HEK293 (cell line): ENCODE data around the gene ZFP36.
A peak's percentile ranks its signal among the peaks of the same experiment; 100 is the strongest.

Experiments used
- CTCF ChIA-PET: fragments of 350-600 bp; formaldehyde crosslinking; extraction: SDS; loops from one replicate; lab custom pipeline; 2021; ENCODE audit warnings: antibody characterized with exemption; lab: Yijun Ruan, JAX
- POLR2A ChIA-PET: fragments of 300-600 bp; formaldehyde crosslinking; extraction: SDS; loops from one replicate; lab custom pipeline; 2020; ENCODE audit warnings: antibody characterized with exemption, inconsistent platforms; lab: Yijun Ruan, JAX
- H3K27ac ChIP-seq: fragments of 200-500 bp; sonication (Bioruptor generic); 2 replicates; pipeline ENCODE4 v1.5.1; 2014; ENCODE audit warnings: low read depth, low read length, control low read depth, inconsistent platforms; ENCODE audit errors: extremely low read depth
- H3K36me3 ChIP-seq, 2 experiments: fragments of 200-500 bp in 1 of 2; sonication (Bioruptor generic) in 1 of 2; 1 replicate in 1 of 2; 2 replicates in 1 of 2; pipeline ENCODE4 v1.5.1; 2014 to 2017; ENCODE audit warnings: inconsistent platforms in 2 of 2, low read length in 2 of 2; ENCODE audit not compliant: control insufficient read depth in 2 of 2, insufficient read depth in 1 of 2
- H3K4me1 ChIP-seq: fragments of 200-500 bp; sonication (Bioruptor generic); 2 replicates; pipeline ENCODE4 v1.5.1; 2014; ENCODE audit warnings: mild to moderate bottlenecking, low read length, inconsistent platforms; ENCODE audit not compliant: control insufficient read depth, insufficient read depth
- H3K4me3 ChIP-seq: 2 replicates; pipeline ENCODE4 v1.5.1; 2011; ENCODE audit warnings: low read depth, mild to moderate bottlenecking, control low read depth, low read length, moderate library complexity
- H3K9me3 ChIP-seq: fragments of 200-500 bp; sonication (Bioruptor generic); 2 replicates; pipeline ENCODE4 v1.5.1; 2014; ENCODE audit warnings: low read depth, low read length, inconsistent platforms; ENCODE audit not compliant: control insufficient read depth, insufficient read depth
- KLF16 ChIP-seq: fragments of 450-650 bp; formaldehyde crosslinking; IDR thresholded peaks from 2 replicates; pipeline ENCODE4 v1.5.1; 2017; ENCODE audit warnings: missing biosample characterization, missing genetic modification characterization
- SP3 ChIP-seq: fragments of 450-650 bp; formaldehyde crosslinking; IDR thresholded peaks from 2 replicates; pipeline ENCODE4 v1.5.1; 2016; ENCODE audit warnings: missing biosample characterization, missing genetic modification characterization
- ZBTB1 ChIP-seq: fragments of 450-650 bp; formaldehyde crosslinking; IDR thresholded peaks from 2 replicates; pipeline ENCODE4 v1.5.1; 2016; ENCODE audit warnings: missing biosample characterization, missing genetic modification characterization
- ZNF114 ChIP-seq: fragments of 450-650 bp; formaldehyde crosslinking; IDR thresholded peaks from 2 replicates; pipeline ENCODE4 v1.5.0; 2017; ENCODE audit warnings: missing biosample characterization, missing genetic modification characterization
- ZNF121 ChIP-seq: fragments of 450-650 bp; formaldehyde crosslinking; IDR thresholded peaks from 2 replicates; pipeline ENCODE4 v1.5.1; 2016; ENCODE audit warnings: missing biosample characterization, missing genetic modification characterization
- ZNF214 ChIP-seq: fragments of 450-650 bp; formaldehyde crosslinking; IDR thresholded peaks from 2 replicates; pipeline ENCODE4 v1.5.1; 2017; ENCODE audit warnings: missing biosample characterization, mild to moderate bottlenecking, missing genetic modification characterization, borderline replicate concordance
- ZNF221 ChIP-seq: fragments of 450-650 bp; formaldehyde crosslinking; IDR thresholded peaks from 2 replicates; pipeline ENCODE4 v1.5.1; 2017; ENCODE audit warnings: missing biosample characterization, missing genetic modification characterization, borderline replicate concordance
- ZNF223 ChIP-seq: fragments of 450-650 bp; formaldehyde crosslinking; IDR thresholded peaks from 2 replicates; pipeline ENCODE4 v1.5.1; 2016; ENCODE audit warnings: missing biosample characterization, missing genetic modification characterization
- ZNF335 ChIP-seq: fragments of 450-650 bp; formaldehyde crosslinking; conservative IDR thresholded peaks from 2 replicates; pipeline ENCODE4 v1.5.1; 2016; ENCODE audit warnings: missing biosample characterization, missing genetic modification characterization
- ZNF416 ChIP-seq: fragments of 450-650 bp; formaldehyde crosslinking; IDR thresholded peaks from 2 replicates; pipeline ENCODE4 v1.5.1; 2016; ENCODE audit warnings: missing biosample characterization, missing genetic modification characterization
- ZNF423 ChIP-seq: fragments of 450-650 bp; formaldehyde crosslinking; IDR thresholded peaks from 2 replicates; pipeline ENCODE4 v1.5.1; 2016; ENCODE audit warnings: missing biosample characterization, missing genetic modification characterization
- ZNF433 ChIP-seq: fragments of 450-650 bp; formaldehyde crosslinking; IDR thresholded peaks from 2 replicates; pipeline ENCODE4 v1.5.1; 2016; ENCODE audit warnings: missing biosample characterization, missing genetic modification characterization, low read depth
- ZNF518A ChIP-seq: fragments of 450-650 bp; formaldehyde crosslinking; conservative IDR thresholded peaks from 2 replicates; pipeline ENCODE4 v1.5.1; 2016; ENCODE audit warnings: low read depth, missing biosample characterization, missing genetic modification characterization
- ZNF561 ChIP-seq: fragments of 450-650 bp; IDR thresholded peaks from 2 replicates; pipeline ENCODE4 v1.5.1; 2018; ENCODE audit warnings: missing biosample characterization, missing genetic modification characterization, borderline replicate concordance
- ZNF585B ChIP-seq: fragments of 450-650 bp; formaldehyde crosslinking; IDR thresholded peaks from 2 replicates; pipeline ENCODE4 v1.5.1; 2016; ENCODE audit warnings: missing biosample characterization, missing genetic modification characterization
- ZNF610 ChIP-seq: fragments of 450-650 bp; formaldehyde crosslinking; IDR thresholded peaks from 2 replicates; pipeline ENCODE4 v1.5.1; 2016; ENCODE audit warnings: missing biosample characterization, missing genetic modification characterization, borderline replicate concordance
- TF ChIP-seq, protein P1 (sequence below): fragments of 450-650 bp; formaldehyde crosslinking; IDR thresholded peaks from 2 replicates; pipeline ENCODE4 v1.5.1; 2016; ENCODE audit warnings: missing biosample characterization, missing genetic modification characterization
- TF ChIP-seq, protein P2 (sequence below): fragments of 450-650 bp; formaldehyde crosslinking; IDR thresholded peaks from 2 replicates; pipeline ENCODE4 v1.5.1; 2016; ENCODE audit warnings: missing biosample characterization, missing genetic modification characterization, low read depth

ZFP36 gene

GRCh38 chr19:39432677-39433025 is 26.0 kb downstream of the ZFP36 start:
- peak overlapping the region; percentile 100 for H3K27ac ChIP-seq
- peaks cover 32 to 43% of the 10 kb centered on the region in 2 experiments for H3K36me3 ChIP-seq
- no peaks in the 10 kb centered on the region for H3K9me3 ChIP-seq
- CTCF ChIA-PET, result interaction anchor here (0.6 to 1.8 kb wide), 8 partner anchors 11 to 101 kb away, joined by 3 to 10 read pairs (median 4); partner anchors contain the start of gene EID2B
- no peak overlapping the region for H3K4me3 ChIP-seq
- POLR2A ChIA-PET, result interaction anchor here (0.6 to 3.4 kb wide), 14 partner anchors 8 to 603 kb away, joined by 3 to 20 read pairs (median 6); partner anchors contain the start of genes MED29, PAF1, PLEKHG2 and SAMD4B
- peaks cover 30% of the 10 kb centered on the region for H3K4me1 ChIP-seq
- peak; percentile 63; the same call in 1 of the 2 replicates for TF ChIP-seq ZNF121
- no peak for TF ChIP-seq ZNF221 (tag by site-specific recombination)

DNA sequence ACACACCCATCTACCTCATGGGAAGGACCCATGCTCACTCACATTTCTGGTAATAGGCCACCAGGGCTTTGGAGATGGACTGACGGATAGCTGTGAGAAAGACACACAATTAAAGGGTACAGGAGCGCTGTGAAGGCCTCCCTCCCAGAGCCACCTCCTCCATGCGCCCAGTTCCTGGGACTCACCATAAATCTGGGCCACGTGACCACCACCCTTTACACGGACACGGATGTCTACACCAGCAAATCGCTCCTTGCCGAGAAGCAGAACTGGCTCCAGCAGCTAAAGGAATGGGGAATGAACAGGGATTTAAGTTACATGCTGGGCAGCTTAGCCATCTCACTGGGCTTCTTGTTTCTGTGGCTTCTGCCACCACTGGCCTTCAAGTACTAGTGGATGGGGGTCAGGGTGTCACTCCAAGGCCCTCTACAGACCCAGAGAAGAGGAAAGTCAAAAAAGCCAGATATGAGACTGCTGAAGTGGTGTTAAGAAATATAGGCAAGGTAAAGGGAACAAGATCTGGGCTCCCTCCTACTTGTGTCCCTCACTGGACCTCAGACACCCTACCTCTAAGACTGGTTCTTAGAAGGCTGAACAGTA is 26.9 kb downstream of the ZFP36 start:
- H3K27ac ChIP-seq, result peak overlapping the region; percentile 100
- POLR2A ChIA-PET, result interaction anchor here (0.7 to 3.4 kb wide), 8 partner anchors 7 to 47 kb away, joined by 3 to 20 read pairs (median 8); partner anchors contain the start of genes MED29, PAF1, PLEKHG2 and SUPT5H
- peaks cover 30% of the 10 kb centered on the region for H3K4me1 ChIP-seq
- no peaks in the 10 kb centered on the region for H3K9me3 ChIP-seq
- CTCF ChIA-PET, result interaction anchor here (0.6 to 1.8 kb wide), 7 partner anchors 19 to 287 kb away, joined by 3 to 10 read pairs (median 4); partner anchors contain the start of gene EID2B
- TF ChIP-seq ZNF423 (tag by site-specific recombination) (no peak), ZNF610 (tag by site-specific recombination) (no peak), ZNF561 (tag by site-specific recombination) (no peak), ZNF223 (tag by site-specific recombination) (no peak), ZNF416 (no peak), KLF16 (no peak), SP3 (tag by site-specific recombination) (no peak), ZNF518A (no peak), ZBTB1 (no peak), ZNF214 (tag by site-specific recombination) (no peak), ZNF585B (no peak), ZNF433 (no peak), ZNF335 (tag by site-specific recombination) (no peak), ZNF114 (tag by site-specific recombination) (no peak)
- TF ChIP-seq, protein P1, sequence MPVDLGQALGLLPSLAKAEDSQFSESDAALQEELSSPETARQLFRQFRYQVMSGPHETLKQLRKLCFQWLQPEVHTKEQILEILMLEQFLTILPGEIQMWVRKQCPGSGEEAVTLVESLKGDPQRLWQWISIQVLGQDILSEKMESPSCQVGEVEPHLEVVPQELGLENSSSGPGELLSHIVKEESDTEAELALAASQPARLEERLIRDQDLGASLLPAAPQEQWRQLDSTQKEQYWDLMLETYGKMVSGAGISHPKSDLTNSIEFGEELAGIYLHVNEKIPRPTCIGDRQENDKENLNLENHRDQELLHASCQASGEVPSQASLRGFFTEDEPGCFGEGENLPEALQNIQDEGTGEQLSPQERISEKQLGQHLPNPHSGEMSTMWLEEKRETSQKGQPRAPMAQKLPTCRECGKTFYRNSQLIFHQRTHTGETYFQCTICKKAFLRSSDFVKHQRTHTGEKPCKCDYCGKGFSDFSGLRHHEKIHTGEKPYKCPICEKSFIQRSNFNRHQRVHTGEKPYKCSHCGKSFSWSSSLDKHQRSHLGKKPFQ (tag by site-specific recombination), result no peak
- TF ChIP-seq, protein P2, sequence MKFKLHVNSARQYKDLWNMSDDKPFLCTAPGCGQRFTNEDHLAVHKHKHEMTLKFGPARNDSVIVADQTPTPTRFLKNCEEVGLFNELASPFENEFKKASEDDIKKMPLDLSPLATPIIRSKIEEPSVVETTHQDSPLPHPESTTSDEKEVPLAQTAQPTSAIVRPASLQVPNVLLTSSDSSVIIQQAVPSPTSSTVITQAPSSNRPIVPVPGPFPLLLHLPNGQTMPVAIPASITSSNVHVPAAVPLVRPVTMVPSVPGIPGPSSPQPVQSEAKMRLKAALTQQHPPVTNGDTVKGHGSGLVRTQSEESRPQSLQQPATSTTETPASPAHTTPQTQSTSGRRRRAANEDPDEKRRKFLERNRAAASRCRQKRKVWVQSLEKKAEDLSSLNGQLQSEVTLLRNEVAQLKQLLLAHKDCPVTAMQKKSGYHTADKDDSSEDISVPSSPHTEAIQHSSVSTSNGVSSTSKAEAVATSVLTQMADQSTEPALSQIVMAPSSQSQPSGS, result no peak
- H3K4me3 ChIP-seq, result no peak overlapping the region
- H3K36me3 ChIP-seq, result peaks cover 32 to 43% of the 10 kb centered on the region in 2 experiments
